ENCODE measurements around the gene KIF2B.

GRCh38 chr17:53837131-53837530 lies 14.4 kb downstream of the KIF2B start:
- no peak for TF ChIP-seq CTCF (conservative IDR thresholded peaks at IDR 0.05; ENCODE audit: low read depth in 2 of 2)
- no peak for TF ChIP-seq NANOG (IDR thresholded peaks at IDR 0.05; ENCODE audit: borderline replicate concordance)
- TF ChIP-seq POLR2AphosphoS5 (IDR thresholded peaks at IDR 0.05; ENCODE audit: low read depth) = no peak
- no peak for TF ChIP-seq EZH2 (IDR thresholded peaks at IDR 0.05; ENCODE audit: low read depth, unreplicated experiment)
- no peak for TF ChIP-seq JUNB (IDR thresholded peaks at IDR 0.05; ENCODE audit: unreplicated experiment)
- no peak for TF ChIP-seq STAT1 (IDR thresholded peaks at IDR 0.05; ENCODE audit: unreplicated experiment)
- no peak for TF ChIP-seq ZNF331 (CRISPR knock-in tag; IDR thresholded peaks at IDR 0.05; ENCODE audit: low read depth)
- TF ChIP-seq CREB1 (CRISPR knock-in tag; IDR thresholded peaks at IDR 0.05; ENCODE audit: low read depth) = no peak
- no peak for TF ChIP-seq ETS1 (IDR thresholded peaks at IDR 0.05)
- TF ChIP-seq REST (IDR thresholded peaks at IDR 0.05; ENCODE audit: unreplicated experiment) = no peak
- TF ChIP-seq EZH2phosphoT487 (IDR thresholded peaks at IDR 0.05; ENCODE audit: unreplicated experiment) = no peak
- no peak for TF ChIP-seq ZNF114 (CRISPR knock-in tag; IDR thresholded peaks at IDR 0.05)

All from GM23338 (cell line).